Tibial nerve (tissue), 4 donors: ENCODE results near the gene PSEN2.

Source experiments
- CTCF ChIP-seq, 5 experiments: fragments of 200-600 bp in 3 of 5; fragments of 450-650 bp in 2 of 5; sonication (generic) in 3 of 5; IDR thresholded peaks; one replicate each; pipeline ENCODE4 v1.5.1; 2016 to 2019; ENCODE audit warnings: antibody characterized with exemption in 5 of 5, mild to moderate bottlenecking in 3 of 5, moderate library complexity in 2 of 5
- EP300 ChIP-seq, 2 donors: sonication (generic); formaldehyde crosslinking; IDR thresholded peaks; one replicate each; pipeline ENCODE4 v1.6.1; 2017; ENCODE audit warnings: antibody characterized with exemption in 2 of 2, mild to moderate bottlenecking in 1 of 2
- POLR2A ChIP-seq, 2 donors: fragments of 450-650 bp; IDR thresholded peaks; one replicate each; pipeline ENCODE4 v1.6.1; 2017; ENCODE audit warnings: antibody characterized with exemption in 2 of 2, mild to moderate bottlenecking in 2 of 2, moderate library complexity in 2 of 2

- TF ChIP-seq POLR2A (IDR thresholded peaks at IDR 0.05) (no peak), CTCF (IDR thresholded peaks at IDR 0.05) (no peak), EP300 (IDR thresholded peaks at IDR 0.05) (no peak)
These were observed 25.2 kb downstream of the PSEN2 start for GRCh38 chr1:226895644-226896043.
